Gastroesophageal sphincter (tissue), 3 donors: ENCODE measurements around the gene FNIP2.

ENCODE experiments used
- POLR2AphosphoS5 ChIP-seq: sonication (generic); formaldehyde crosslinking; IDR thresholded peaks from one replicate; pipeline ENCODE4 v1.6.1; 2017; ENCODE audit warnings: antibody characterized with exemption
- TF ChIP-seq, protein P1 (sequence below), 4 experiments: fragments of 200-600 bp in 2 of 4; fragments of 450-650 bp in 2 of 4; sonication (generic) in 1 of 4; IDR thresholded peaks; one replicate each; pipeline ENCODE4 v1.5.1; 2017 to 2019; ENCODE audit warnings: antibody characterized with exemption in 4 of 4, mild to moderate bottlenecking in 2 of 4, moderate library complexity in 2 of 4

- TF ChIP-seq, protein P1, sequence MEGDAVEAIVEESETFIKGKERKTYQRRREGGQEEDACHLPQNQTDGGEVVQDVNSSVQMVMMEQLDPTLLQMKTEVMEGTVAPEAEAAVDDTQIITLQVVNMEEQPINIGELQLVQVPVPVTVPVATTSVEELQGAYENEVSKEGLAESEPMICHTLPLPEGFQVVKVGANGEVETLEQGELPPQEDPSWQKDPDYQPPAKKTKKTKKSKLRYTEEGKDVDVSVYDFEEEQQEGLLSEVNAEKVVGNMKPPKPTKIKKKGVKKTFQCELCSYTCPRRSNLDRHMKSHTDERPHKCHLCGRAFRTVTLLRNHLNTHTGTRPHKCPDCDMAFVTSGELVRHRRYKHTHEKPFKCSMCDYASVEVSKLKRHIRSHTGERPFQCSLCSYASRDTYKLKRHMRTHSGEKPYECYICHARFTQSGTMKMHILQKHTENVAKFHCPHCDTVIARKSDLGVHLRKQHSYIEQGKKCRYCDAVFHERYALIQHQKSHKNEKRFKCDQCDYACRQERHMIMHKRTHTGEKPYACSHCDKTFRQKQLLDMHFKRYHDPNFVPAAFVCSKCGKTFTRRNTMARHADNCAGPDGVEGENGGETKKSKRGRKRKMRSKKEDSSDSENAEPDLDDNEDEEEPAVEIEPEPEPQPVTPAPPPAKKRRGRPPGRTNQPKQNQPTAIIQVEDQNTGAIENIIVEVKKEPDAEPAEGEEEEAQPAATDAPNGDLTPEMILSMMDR (IDR thresholded peaks at IDR 0.05) = no peak
- TF ChIP-seq POLR2AphosphoS5 = no peak
Observed at GRCh38 chr4:158946825-158947224, 178.0 kb downstream of the FNIP2 start.
